ENCODE data around the gene GRIK3.

The GRIK3 gene

GRCh38 chr1:36987276-36987675, 47.0 kb downstream of the GRIK3 start:
- Histone ChIP-seq H3K27me3 (ENCODE audit: insufficient read depth, low read length, poor library complexity, severe bottlenecking) (no peaks in the 10 kb centered on the region), H3F3A (ENCODE audit: low read depth) (no peaks in the 10 kb centered on the region), H3K9me2 (replicated peaks; ENCODE audit: low read depth, low read length) (no peaks in the 10 kb centered on the region), H3K4me3 (ENCODE audit: low read length, poor library complexity, severe bottlenecking) (no peak overlapping the region), H3K9ac (ENCODE audit: low read depth, low read length, poor library complexity, severe bottlenecking) (no peak overlapping the region), H3K4me2 (ENCODE audit: low read depth, low read length, poor library complexity, severe bottlenecking) (no peak overlapping the region), H2AFZ (ENCODE audit: low read length) (no peak overlapping the region), H3K36me3 (ENCODE audit: insufficient read depth, low read length) (no peaks in the 10 kb centered on the region), H3K9me3 (ENCODE audit: insufficient read depth, low read depth, low read length) (no peaks in the 10 kb centered on the region), H3K79me2 (ENCODE audit: insufficient read depth, low read length) (no peaks in the 10 kb centered on the region), H4K20me1 (ENCODE audit: insufficient read depth, low read length, poor library complexity, severe bottlenecking) (no peaks in the 10 kb centered on the region), H3K4me1 (ENCODE audit: insufficient read depth, low read length, poor library complexity, severe bottlenecking) (no peaks in the 10 kb centered on the region)
- TF ChIP-seq CTCF (conservative IDR thresholded peaks at IDR 0.05; ENCODE audit: low read length) (no peak), EZH2phosphoT487 (IDR thresholded peaks at IDR 0.05; ENCODE audit: borderline replicate concordance) (no peak)

- Histone ChIP-seq H3K9me3 (ENCODE audit: insufficient read depth, low read depth, low read length) (no peaks in the 10 kb centered on the region), H3K27me3 (ENCODE audit: insufficient read depth, low read length, poor library complexity, severe bottlenecking) (no peaks in the 10 kb centered on the region), H3K9ac (ENCODE audit: low read depth, low read length, poor library complexity, severe bottlenecking) (no peak overlapping the region), H3K9me2 (replicated peaks; ENCODE audit: low read depth, low read length) (no peaks in the 10 kb centered on the region), H3K4me3 (ENCODE audit: low read length, poor library complexity, severe bottlenecking) (no peak overlapping the region), H3F3A (ENCODE audit: low read depth) (no peaks in the 10 kb centered on the region), H3K4me2 (ENCODE audit: low read depth, low read length, poor library complexity, severe bottlenecking) (no peak overlapping the region), H3K79me2 (ENCODE audit: insufficient read depth, low read length) (no peaks in the 10 kb centered on the region), H3K36me3 (ENCODE audit: insufficient read depth, low read length) (no peaks in the 10 kb centered on the region), H4K20me1 (ENCODE audit: insufficient read depth, low read length, poor library complexity, severe bottlenecking) (no peaks in the 10 kb centered on the region), H3K4me1 (ENCODE audit: insufficient read depth, low read length, poor library complexity, severe bottlenecking) (no peaks in the 10 kb centered on the region), H2AFZ (ENCODE audit: low read length) (no peak overlapping the region)
- TF ChIP-seq CTCF (conservative IDR thresholded peaks at IDR 0.05; ENCODE audit: low read length), result no peak
- TF ChIP-seq EZH2phosphoT487 (IDR thresholded peaks at IDR 0.05; ENCODE audit: borderline replicate concordance), result no peak
Observed at GRCh38 chr1:36986241-36986985, 47.9 kb downstream of the GRIK3 start.

- H4K20me1 ChIP-seq (ENCODE audit: insufficient read depth, low read length, poor library complexity, severe bottlenecking), result no peaks in the 10 kb centered on the region
- H3K9me2 ChIP-seq (replicated peaks; ENCODE audit: low read depth, low read length), result no peaks in the 10 kb centered on the region
- H3K27me3 ChIP-seq (ENCODE audit: insufficient read depth, low read length, poor library complexity, severe bottlenecking), result no peaks in the 10 kb centered on the region
- H3F3A ChIP-seq (ENCODE audit: low read depth), result no peaks in the 10 kb centered on the region
- no peak overlapping the region for H2AFZ ChIP-seq (ENCODE audit: low read length)
- H3K4me2 ChIP-seq (ENCODE audit: low read depth, low read length, poor library complexity, severe bottlenecking), result no peak overlapping the region
- H3K9me3 ChIP-seq (ENCODE audit: insufficient read depth, low read depth, low read length), result no peaks in the 10 kb centered on the region
- no peak overlapping the region for H3K4me3 ChIP-seq (ENCODE audit: low read length, poor library complexity, severe bottlenecking)
- H3K79me2 ChIP-seq (ENCODE audit: insufficient read depth, low read length), result no peaks in the 10 kb centered on the region
- H3K36me3 ChIP-seq (ENCODE audit: insufficient read depth, low read length), result no peaks in the 10 kb centered on the region
- no peak for TF ChIP-seq EZH2phosphoT487 (IDR thresholded peaks at IDR 0.05; ENCODE audit: borderline replicate concordance)
- no peak for TF ChIP-seq CTCF (conservative IDR thresholded peaks at IDR 0.05; ENCODE audit: low read length)
- no peak overlapping the region for H3K9ac ChIP-seq (ENCODE audit: low read depth, low read length, poor library complexity, severe bottlenecking)
- H3K4me1 ChIP-seq (ENCODE audit: insufficient read depth, low read length, poor library complexity, severe bottlenecking), result no peaks in the 10 kb centered on the region
Observed at GRCh38 chr1:36984675-36985074, 49.6 kb downstream of the GRIK3 start.

Data from Loucy (cell line).